Right lobe of liver (tissue), 4 donors: ENCODE results near the gene TAF11L7.
"Not testable (repeated sequence)": the region's sequence is repeated elsewhere in the genome, so short reads cannot be mapped to it uniquely, and the experiment has no call there.

ENCODE experiments used
- CTCF ChIP-seq, 4 donors: fragments of 200-600 bp in 3 of 4; fragments of 450-650 bp in 1 of 4; IDR thresholded peaks; one replicate each; pipeline versions ENCODE4 v1.5.1 to v1.8.0; 2016 to 2022; ENCODE audit warnings: antibody characterized with exemption in 4 of 4, mild to moderate bottlenecking in 2 of 4
- POLR2A ChIP-seq: fragments of 450-650 bp; IDR thresholded peaks from one replicate; pipeline ENCODE4 v1.6.1; 2017; ENCODE audit warnings: antibody characterized with exemption, mild to moderate bottlenecking
- donor health status: DM: no; HTN: no; CAD: no.
- donor health status: DM: no; HTN: no; CAD: no.
- donor health status: DM: no; HTN: yes; CAD: no.

GRCh38 chr5:17607461-17607860 is 21.9 kb upstream of the TAF11L7 start:
- not testable (repeated sequence) for TF ChIP-seq CTCF (IDR thresholded peaks at IDR 0.05); POLR2A
